ENCODE measurements around the gene ABHD11. TPM values are rescaled to one million over a fixed set of nuclear protein-coding genes. Genes with fewer than 3 reads are reported as not detected.
A peak's percentile ranks its signal among the peaks of the same experiment; 100 is the strongest.

Gene ABHD11
- total and polyA plus RNA-seq, 4 donors: 22.2 to 52.9 (median 40.3) TPM

GRCh38 chr7:73702665-73703064 lies 35.9 kb downstream of the ABHD11 start:
- ATAC-seq (ENCODE audit: insufficient read depth, low FRiP score): no peak
- H3K36me3 ChIP-seq (ENCODE audit: control insufficient read depth in 4 of 4, insufficient read depth in 4 of 4, low read length in 4 of 4): peaks cover 0 to 22% (median 5%) of the 10 kb centered on the region in 4 donors
- 91 to 92% methylated on average over 18 of the region's 18 CpGs for WGBS, 2 donors
- no peak overlapping the region for H3K9ac ChIP-seq (ENCODE audit: insufficient read depth in 1 of 2, low read length in 2 of 2)
- DNase-seq: no peak
- H3K9me3 ChIP-seq (ENCODE audit: control insufficient read depth in 4 of 4, insufficient read depth in 3 of 4, low read length in 3 of 4): no peaks in the 10 kb centered on the region
- H3K27ac ChIP-seq (ENCODE audit: low read depth in 1 of 2, low read length in 1 of 2): no peak overlapping the region
- no peaks in the 10 kb centered on the region for H3K27me3 ChIP-seq (ENCODE audit: control insufficient read depth in 3 of 3, insufficient read depth in 3 of 3, low read length in 2 of 3)
- no peak overlapping the region for H3K4me3 ChIP-seq
- TF ChIP-seq, protein P1, sequence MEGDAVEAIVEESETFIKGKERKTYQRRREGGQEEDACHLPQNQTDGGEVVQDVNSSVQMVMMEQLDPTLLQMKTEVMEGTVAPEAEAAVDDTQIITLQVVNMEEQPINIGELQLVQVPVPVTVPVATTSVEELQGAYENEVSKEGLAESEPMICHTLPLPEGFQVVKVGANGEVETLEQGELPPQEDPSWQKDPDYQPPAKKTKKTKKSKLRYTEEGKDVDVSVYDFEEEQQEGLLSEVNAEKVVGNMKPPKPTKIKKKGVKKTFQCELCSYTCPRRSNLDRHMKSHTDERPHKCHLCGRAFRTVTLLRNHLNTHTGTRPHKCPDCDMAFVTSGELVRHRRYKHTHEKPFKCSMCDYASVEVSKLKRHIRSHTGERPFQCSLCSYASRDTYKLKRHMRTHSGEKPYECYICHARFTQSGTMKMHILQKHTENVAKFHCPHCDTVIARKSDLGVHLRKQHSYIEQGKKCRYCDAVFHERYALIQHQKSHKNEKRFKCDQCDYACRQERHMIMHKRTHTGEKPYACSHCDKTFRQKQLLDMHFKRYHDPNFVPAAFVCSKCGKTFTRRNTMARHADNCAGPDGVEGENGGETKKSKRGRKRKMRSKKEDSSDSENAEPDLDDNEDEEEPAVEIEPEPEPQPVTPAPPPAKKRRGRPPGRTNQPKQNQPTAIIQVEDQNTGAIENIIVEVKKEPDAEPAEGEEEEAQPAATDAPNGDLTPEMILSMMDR (IDR thresholded peaks at IDR 0.05; ENCODE audit: control extremely low read depth, extremely low read depth): no peak
- H3K4me1 ChIP-seq (ENCODE audit: control insufficient read depth in 5 of 5, insufficient read depth in 5 of 5, low read length in 5 of 5): peaks cover 0 to 11% (median 0%) of the 10 kb centered on the region in 5 donors

DNA sequence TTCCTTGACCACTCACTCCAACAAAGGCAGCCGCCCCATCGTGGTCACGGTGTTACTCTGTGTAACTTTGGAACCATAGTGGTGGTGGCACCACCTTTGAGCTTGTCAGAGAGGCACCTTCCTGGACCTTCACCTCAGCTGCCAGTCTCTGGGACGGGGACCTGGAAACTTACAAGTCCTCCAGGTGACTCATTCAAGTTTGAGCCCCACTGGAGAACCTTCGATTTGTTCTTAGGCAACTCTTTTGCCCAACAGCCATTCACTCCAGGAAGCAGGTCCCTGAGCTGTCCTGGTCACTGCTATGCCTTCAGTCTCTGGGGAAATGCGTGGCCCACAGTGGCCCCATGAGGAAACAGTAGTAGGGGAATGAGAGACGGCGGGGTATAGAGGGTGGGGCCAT lies 36.4 kb downstream of the ABHD11 start:
- DNase-seq: no peak
- TF ChIP-seq, protein P1 (IDR thresholded peaks at IDR 0.05; ENCODE audit: control extremely low read depth, extremely low read depth): no peak
- WGBS, 2 donors: 72 to 75% methylated on average over 8 of the region's 8 CpGs
- Histone ChIP-seq H3K27me3 (ENCODE audit: control insufficient read depth in 3 of 3, insufficient read depth in 3 of 3, low read length in 2 of 3) (no peaks in the 10 kb centered on the region), H3K27ac (ENCODE audit: low read depth in 1 of 2, low read length in 1 of 2) (no peak overlapping the region), H3K36me3 (ENCODE audit: control insufficient read depth in 4 of 4, insufficient read depth in 4 of 4, low read length in 4 of 4) (peaks cover 0 to 26% (median 6%) of the 10 kb centered on the region in 4 donors), H3K9ac (ENCODE audit: insufficient read depth in 1 of 2, low read length in 2 of 2) (no peak overlapping the region), H3K9me3 (ENCODE audit: control insufficient read depth in 4 of 4, insufficient read depth in 3 of 4, low read length in 3 of 4) (no peaks in the 10 kb centered on the region), H3K4me1 (ENCODE audit: control insufficient read depth in 5 of 5, insufficient read depth in 5 of 5, low read length in 5 of 5) (peaks cover 0 to 11% (median 0%) of the 10 kb centered on the region in 5 donors), H3K4me3 (no peak overlapping the region)
- no peak for ATAC-seq (ENCODE audit: insufficient read depth, low FRiP score)

- peaks cover 0 to 11% (median 0%) of the 10 kb centered on the region in 5 donors for H3K4me1 ChIP-seq (ENCODE audit: control insufficient read depth in 5 of 5, insufficient read depth in 5 of 5, low read length in 5 of 5)
- no peak overlapping the region for H3K27ac ChIP-seq (ENCODE audit: low read depth in 1 of 2, low read length in 1 of 2)
- peak in 1 of 3 donors; percentile 32 for DNase-seq
- H3K27me3 ChIP-seq (ENCODE audit: control insufficient read depth in 3 of 3, insufficient read depth in 3 of 3, low read length in 2 of 3): no peaks in the 10 kb centered on the region
- H3K9me3 ChIP-seq (ENCODE audit: control insufficient read depth in 4 of 4, insufficient read depth in 3 of 4, low read length in 3 of 4): no peaks in the 10 kb centered on the region
- H3K4me3 ChIP-seq: no peak overlapping the region
- H3K36me3 ChIP-seq (ENCODE audit: control insufficient read depth in 4 of 4, insufficient read depth in 4 of 4, low read length in 4 of 4): peaks cover 0 to 32% (median 9%) of the 10 kb centered on the region in 4 donors
- TF ChIP-seq, protein P1 (IDR thresholded peaks at IDR 0.05; ENCODE audit: control extremely low read depth, extremely low read depth): no peak
- WGBS, 2 donors: 70 to 79% methylated on average over 13 of the region's 13 CpGs
- H3K9ac ChIP-seq (ENCODE audit: insufficient read depth in 1 of 2, low read length in 2 of 2): no peak overlapping the region
- no peak for ATAC-seq (ENCODE audit: insufficient read depth, low FRiP score)
Observed at GRCh38 chr7:73701357-73701995, 37.1 kb downstream of the ABHD11 start.

Data from lung (tissue), 12 donors.